ENCODE measurements around the gene DMBX1. TPM values are rescaled to one million over a fixed set of nuclear protein-coding genes. Genes with fewer than 3 reads are reported as not detected.

The DMBX1 gene
- total and polyA plus RNA-seq, 2 of the 4 experiments (the other 2 are of a cell fraction), result not detected

GRCh38 chr1:46538147-46538546 is 48.5 kb downstream of the DMBX1 start:
- 90% methylated on average over 2 of the region's 2 CpGs; no CpG with 5 or more reads in 1 of the 2 experiments for WGBS, 2 experiments (ENCODE audit: extremely low coverage in 2 of 2, insufficient read length in 1 of 2)

More at GRCh38 chr1:46538147-46538546, 48.5 kb downstream of the DMBX1 start:
- H2BK15ac ChIP-seq (ENCODE audit: low read depth, low read length), result no peak overlapping the region
- no TSS peak for BruUV-seq (replicated peaks)
- in situ Hi-C loops (cut with MboI; ENCODE audit: low sequenced_read_pairs), result no loop called here
- no peak overlapping the region for H4K8ac ChIP-seq (ENCODE audit: low read depth in 2 of 2, low read length in 2 of 2)
- H4K5ac ChIP-seq (ENCODE audit: low read depth, low read length), result no peak overlapping the region
- POLR2A ChIA-PET (ENCODE audit: unreplicated experiment), result no interaction called here
- no peak overlapping the region for H2BK120ac ChIP-seq (ENCODE audit: low read depth, low read length)
- no peak overlapping the region for H4K91ac ChIP-seq (ENCODE audit: insufficient read depth, low read depth, low read length)
- no peak overlapping the region for H2AK9ac ChIP-seq (replicated peaks; ENCODE audit: low read depth, low read length, poor library complexity)
- CTCF ChIA-PET, result no interaction called here
- H3K4me3 ChIP-seq (ENCODE audit: insufficient read depth, low read depth, low read length), result no peak overlapping the region
- ATAC-seq (ENCODE audit: low read depth), result no peak
- H3K14ac ChIP-seq (replicated peaks; ENCODE audit: low read depth, low read length), result no peak overlapping the region
- H3K4ac ChIP-seq (ENCODE audit: low read depth, low read length), result no peak overlapping the region
- H3K4me1 ChIP-seq (ENCODE audit: control insufficient read depth, insufficient read depth, low read length), result no peaks in the 10 kb centered on the region
- no peaks in the 10 kb centered on the region for H3K79me1 ChIP-seq (ENCODE audit: low read depth in 1 of 2, low read length in 2 of 2)
- H3K23ac ChIP-seq (ENCODE audit: low read depth, low read length), result no peak overlapping the region
- no peak overlapping the region for H3K56ac ChIP-seq (ENCODE audit: extremely low read depth, insufficient read depth, low read length)
- no peak for TF ChIP-seq CTCF (conservative IDR thresholded peaks at IDR 0.05; ENCODE audit: low read depth, low read length)
- TF ChIP-seq SMC3 (IDR thresholded peaks at IDR 0.05; ENCODE audit: low read depth, low read length), result no peak
- TF ChIP-seq RAD21 (IDR thresholded peaks at IDR 0.05; ENCODE audit: low read length), result no peak
- no peak for TF ChIP-seq MXI1 (IDR thresholded peaks at IDR 0.05; ENCODE audit: borderline replicate concordance, low read depth, low read length)
- no peak for TF ChIP-seq ELK1 (IDR thresholded peaks at IDR 0.05; ENCODE audit: borderline replicate concordance, low read depth, low read length)
- no peak for TF ChIP-seq BHLHE40 (IDR thresholded peaks at IDR 0.05; ENCODE audit: low read depth, low read length)
- TF ChIP-seq CHD1 (IDR thresholded peaks at IDR 0.05; ENCODE audit: low read depth, low read length), result no peak
- no peak for TF ChIP-seq FOS (IDR thresholded peaks at IDR 0.05; ENCODE audit: low read depth, low read length)
- no peak for TF ChIP-seq CEBPB (IDR thresholded peaks at IDR 0.05; ENCODE audit: low read depth, low read length)
- TF ChIP-seq POLR2A (IDR thresholded peaks at IDR 0.05; ENCODE audit: low read depth, low read length), result no peak
- no peak for TF ChIP-seq NFE2L2 (IDR thresholded peaks at IDR 0.05; ENCODE audit: low read depth, low read length)
- no peak for TF ChIP-seq RFX5 (IDR thresholded peaks at IDR 0.05; ENCODE audit: low read depth, low read length)
- TF ChIP-seq MAZ (IDR thresholded peaks at IDR 0.05; ENCODE audit: borderline replicate concordance, low read depth, low read length), result no peak
- no peak for TF ChIP-seq MAFK (IDR thresholded peaks at IDR 0.05; ENCODE audit: low read depth, low read length)
- TF ChIP-seq USF2 (IDR thresholded peaks at IDR 0.05; ENCODE audit: low read depth, low read length), result no peak
- no peak for TF ChIP-seq RCOR1 (IDR thresholded peaks at IDR 0.05; ENCODE audit: insufficient replicate concordance, low read length)
- dilution Hi-C loops (cut with HindIII; ENCODE audit: low sequenced_read_pairs, unreplicated experiment), result no loop called here
- no peak overlapping the region for H3K18ac ChIP-seq (ENCODE audit: low read depth, low read length)
- H3K36me3 ChIP-seq (ENCODE audit: control insufficient read depth, insufficient read depth, low read length), result no peaks in the 10 kb centered on the region
- no peak overlapping the region for H2AFZ ChIP-seq (replicated peaks; ENCODE audit: low read length, poor library complexity)
- H3K27ac ChIP-seq (ENCODE audit: insufficient read depth, low read length), result no peak overlapping the region
- H3K9me3 ChIP-seq (ENCODE audit: control insufficient read depth, insufficient read depth, low read length), result no peaks in the 10 kb centered on the region
- no peaks in the 10 kb centered on the region for H4K20me1 ChIP-seq (ENCODE audit: insufficient read depth, low read length)
- H2BK20ac ChIP-seq (ENCODE audit: low read depth, low read length), result no peak overlapping the region
- peaks cover 59% of the 10 kb centered on the region for H3K27me3 ChIP-seq (ENCODE audit: control insufficient read depth, insufficient read depth, low read length)
- H3K9ac ChIP-seq (ENCODE audit: low read depth, low read length), result no peak overlapping the region
- H2AK5ac ChIP-seq (ENCODE audit: low read depth, low read length), result no peak overlapping the region
- H3K9me1 ChIP-seq (ENCODE audit: insufficient read depth, low read length), result no peaks in the 10 kb centered on the region
- no peak for DNase-seq
- H3K4me2 ChIP-seq (ENCODE audit: low read depth, low read length), result no peak overlapping the region
- intact Hi-C loops (cut with micrococcal nuclease), result loop anchor here (10.0 kb wide), 1 partner anchor 637 kb away; no protein-coding TSS in a partner anchor
- H2BK5ac ChIP-seq (ENCODE audit: low read depth, low read length, poor library complexity, severe bottlenecking), result no peak overlapping the region
